Hepatocyte (in vitro differentiated cells): ENCODE data around the gene ZDHHC12. TPM values are rescaled to one million over a fixed set of nuclear protein-coding genes. Genes with fewer than 3 reads are reported as not detected.
A peak's percentile ranks its signal among the peaks of the same experiment; 100 is the strongest.

ENCODE experiments used
- DNase-seq: peaks from one replicate; pipeline ENCODE4 v3.0.0-alpha.2; 2016; ENCODE audit warnings: low spot score
- H2AFZ ChIP-seq: fragments of 200-600 bp; sonication (generic); 2 replicates; pipeline ENCODE4 v1.6.0; 2016; ENCODE audit warnings: antibody characterized with exemption, mild to moderate bottlenecking
- H3K27ac ChIP-seq: fragments of 200-600 bp; sonication (generic); 2 replicates; pipeline ENCODE4 v1.5.1; 2016; ENCODE audit warnings: mild to moderate bottlenecking
- H3K27me3 ChIP-seq: fragments of 200-600 bp; sonication (generic); 2 replicates; pipeline ENCODE4 v1.6.1; 2016
- H3K36me3 ChIP-seq: fragments of 200-600 bp; sonication (generic); replicated peaks from 2 replicates; pipeline ENCODE4 v1.5.1; 2016; ENCODE audit warnings: low read depth; ENCODE audit not compliant: insufficient read depth
- H3K4me1 ChIP-seq: fragments of 200-600 bp; sonication (generic); 2 replicates; pipeline ENCODE4 v1.5.1; 2016; ENCODE audit warnings: mild to moderate bottlenecking, moderate library complexity; ENCODE audit not compliant: insufficient read depth
- H3K4me2 ChIP-seq: fragments of 200-600 bp; sonication (generic); 2 replicates; pipeline ENCODE4 v1.6.0; 2016
- H3K4me3 ChIP-seq: fragments of 200-600 bp; sonication (generic); 2 replicates; pipeline ENCODE4 v1.5.1; 2016; ENCODE audit warnings: mild to moderate bottlenecking
- H3K79me2 ChIP-seq: fragments of 200-600 bp; sonication (generic); 2 replicates; pipeline ENCODE4 v1.6.0; 2017; ENCODE audit warnings: mild to moderate bottlenecking
- H3K9me2 ChIP-seq: fragments of 200-600 bp; sonication (generic); replicated peaks from 2 replicates; pipeline ENCODE4 v1.6.0; 2017; ENCODE audit warnings: mild to moderate bottlenecking; ENCODE audit not compliant: insufficient read depth
- H3K9me3 ChIP-seq: fragments of 200-600 bp; sonication (generic); 2 replicates; pipeline ENCODE4 v1.5.1; 2016; ENCODE audit warnings: low read depth, mild to moderate bottlenecking
- H4K20me1 ChIP-seq: fragments of 200-600 bp; sonication (generic); 2 replicates; pipeline ENCODE4 v1.6.0; 2016; ENCODE audit warnings: mild to moderate bottlenecking; ENCODE audit not compliant: insufficient read depth, poor library complexity, severe bottlenecking
- EZH2 ChIP-seq: fragments of 200-600 bp; sonication (generic); IDR thresholded peaks from 2 replicates; pipeline ENCODE4 v1.6.1; 2016; ENCODE audit warnings: antibody characterized with exemption, mild to moderate bottlenecking, borderline replicate concordance
- EZH2phosphoT487 ChIP-seq: fragments of 200-600 bp; sonication (generic); IDR thresholded peaks from one replicate; pipeline ENCODE4 v1.6.1; 2018; ENCODE audit warnings: antibody characterized with exemption, mild to moderate bottlenecking, low read depth, moderate library complexity; ENCODE audit not compliant: unreplicated experiment, severe bottlenecking
- WGBS: methylation state at CpG from one replicate; pipeline ENCODE4 v1.1.6; 2016; ENCODE audit warnings: low lambda C conversion rate; ENCODE audit errors: missing lambda C conversion rate; 5-methylcytosine and 5-hydroxymethylcytosine counted together
- polyA plus RNA-seq: library from polyadenylated mRNA; unstranded; fragments of >200 nt; fragmentation: Nextera tagmentation; extraction: Ambion mirVana; gene quantifications from 2 replicates; pipeline ENCODE4 v1.2.1, GENCODE V29; 2016
- total RNA-seq: library from RNA; depleted of rRNA; stranded (reverse); fragments of >200 nt; gene quantifications from 2 replicates; pipeline ENCODE4 v1.2.3, GENCODE V29; 2014
- TF ChIP-seq, protein P1 (sequence below): fragments of 200-600 bp; sonication (generic); IDR thresholded peaks from 2 replicates; pipeline ENCODE4 v1.5.1; 2016; ENCODE audit warnings: antibody characterized with exemption, mild to moderate bottlenecking; ENCODE audit not compliant: poor library complexity

ZDHHC12 gene
- total and polyA plus RNA-seq, 2 experiments from 2014 or later: 26.2 to 76.3 TPM

DNA sequence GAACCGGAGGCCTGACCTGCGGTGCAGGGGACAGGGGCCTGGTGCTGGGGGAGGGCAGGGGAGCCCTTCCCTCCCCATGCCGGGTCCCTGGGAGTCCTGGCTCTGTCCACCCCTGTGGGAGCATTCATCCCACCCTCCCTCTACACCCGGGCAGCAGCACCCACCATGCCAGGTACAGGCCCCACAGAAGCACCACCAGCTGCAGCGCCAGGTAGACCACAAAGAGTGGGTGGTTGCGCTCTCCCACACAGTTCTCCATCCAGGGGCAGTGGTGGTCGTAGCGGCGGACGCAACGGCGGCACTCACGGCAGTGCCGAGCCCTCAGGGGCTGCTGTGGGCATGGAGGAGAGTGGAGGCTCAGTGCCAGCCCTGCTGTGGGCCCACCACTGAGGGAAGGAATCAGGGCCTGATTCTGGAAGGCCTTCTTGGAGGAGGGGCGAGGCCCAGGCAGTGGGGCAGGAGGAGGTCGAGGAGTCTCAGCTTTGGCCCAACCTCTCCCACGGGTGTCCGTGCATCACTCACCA is 2.4 kb downstream of the ZDHHC12 start:
- H3K36me3 ChIP-seq: no peaks in the 10 kb centered on the region
- WGBS: 94% methylated on average over 18 of the region's 18 CpGs
- H2AFZ ChIP-seq: no peak overlapping the region
- DNase-seq: no peak
- H3K79me2 ChIP-seq: no peaks in the 10 kb centered on the region
- no peaks in the 10 kb centered on the region for H3K9me3 ChIP-seq
- H3K4me1 ChIP-seq: peaks cover 9% of the 10 kb centered on the region
- no peak overlapping the region for H3K4me2 ChIP-seq
- no peak overlapping the region for H3K27ac ChIP-seq
- TF ChIP-seq EZH2phosphoT487: no peak
- TF ChIP-seq, protein P1, sequence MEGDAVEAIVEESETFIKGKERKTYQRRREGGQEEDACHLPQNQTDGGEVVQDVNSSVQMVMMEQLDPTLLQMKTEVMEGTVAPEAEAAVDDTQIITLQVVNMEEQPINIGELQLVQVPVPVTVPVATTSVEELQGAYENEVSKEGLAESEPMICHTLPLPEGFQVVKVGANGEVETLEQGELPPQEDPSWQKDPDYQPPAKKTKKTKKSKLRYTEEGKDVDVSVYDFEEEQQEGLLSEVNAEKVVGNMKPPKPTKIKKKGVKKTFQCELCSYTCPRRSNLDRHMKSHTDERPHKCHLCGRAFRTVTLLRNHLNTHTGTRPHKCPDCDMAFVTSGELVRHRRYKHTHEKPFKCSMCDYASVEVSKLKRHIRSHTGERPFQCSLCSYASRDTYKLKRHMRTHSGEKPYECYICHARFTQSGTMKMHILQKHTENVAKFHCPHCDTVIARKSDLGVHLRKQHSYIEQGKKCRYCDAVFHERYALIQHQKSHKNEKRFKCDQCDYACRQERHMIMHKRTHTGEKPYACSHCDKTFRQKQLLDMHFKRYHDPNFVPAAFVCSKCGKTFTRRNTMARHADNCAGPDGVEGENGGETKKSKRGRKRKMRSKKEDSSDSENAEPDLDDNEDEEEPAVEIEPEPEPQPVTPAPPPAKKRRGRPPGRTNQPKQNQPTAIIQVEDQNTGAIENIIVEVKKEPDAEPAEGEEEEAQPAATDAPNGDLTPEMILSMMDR: no peak
- no peak for TF ChIP-seq EZH2
- H3K9me2 ChIP-seq: no peaks in the 10 kb centered on the region
- no peaks in the 10 kb centered on the region for H4K20me1 ChIP-seq
- no peaks in the 10 kb centered on the region for H3K27me3 ChIP-seq
- H3K4me3 ChIP-seq: no peak overlapping the region

DNA sequence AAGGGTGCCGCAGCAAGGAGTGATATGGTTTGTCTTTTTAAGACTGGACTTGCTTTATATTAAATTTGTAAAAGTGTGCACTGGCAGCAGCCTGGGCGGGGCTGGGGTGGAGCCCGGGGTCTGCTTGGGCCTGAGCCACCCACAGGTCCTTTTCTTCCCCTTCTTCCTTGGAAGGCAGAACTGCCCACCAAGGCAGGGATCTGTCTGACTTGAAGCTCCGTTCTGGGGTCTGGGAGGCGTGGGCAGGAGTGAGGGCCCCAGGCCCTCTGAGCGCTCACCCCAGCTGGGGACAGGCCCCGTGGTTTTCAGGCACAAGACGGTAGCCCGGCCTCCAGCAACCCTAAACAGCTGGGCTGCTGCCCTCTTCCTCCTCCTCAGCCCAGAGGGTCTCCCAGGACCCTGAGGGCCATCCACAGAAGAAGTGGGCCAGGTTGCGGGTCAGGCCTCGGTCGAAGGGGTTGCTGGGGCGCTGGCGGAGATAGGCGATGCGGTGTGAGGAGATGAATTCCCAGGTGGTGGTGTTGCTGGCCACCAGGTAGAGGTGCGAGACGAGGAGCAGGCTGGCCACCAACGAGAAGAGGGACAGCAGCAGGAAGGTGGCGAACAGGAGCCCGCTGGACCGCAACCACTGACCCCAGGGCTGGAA is 3.0 kb downstream of the ZDHHC12 start:
- DNase-seq: no peak
- no peak for TF ChIP-seq EZH2
- TF ChIP-seq, protein P1: no peak
- TF ChIP-seq EZH2phosphoT487: no peak
- no peak overlapping the region for H3K4me2 ChIP-seq
- H3K9me2 ChIP-seq: no peaks in the 10 kb centered on the region
- no peaks in the 10 kb centered on the region for H3K79me2 ChIP-seq
- no peaks in the 10 kb centered on the region for H4K20me1 ChIP-seq
- H2AFZ ChIP-seq: no peak overlapping the region
- H3K4me3 ChIP-seq: no peak overlapping the region
- H3K9me3 ChIP-seq: no peaks in the 10 kb centered on the region
- H3K4me1 ChIP-seq: peaks cover 9% of the 10 kb centered on the region
- H3K27me3 ChIP-seq: no peaks in the 10 kb centered on the region
- no peak overlapping the region for H3K27ac ChIP-seq
- WGBS: 95% methylated on average over 22 of the region's 22 CpGs
- H3K36me3 ChIP-seq: no peaks in the 10 kb centered on the region

DNA sequence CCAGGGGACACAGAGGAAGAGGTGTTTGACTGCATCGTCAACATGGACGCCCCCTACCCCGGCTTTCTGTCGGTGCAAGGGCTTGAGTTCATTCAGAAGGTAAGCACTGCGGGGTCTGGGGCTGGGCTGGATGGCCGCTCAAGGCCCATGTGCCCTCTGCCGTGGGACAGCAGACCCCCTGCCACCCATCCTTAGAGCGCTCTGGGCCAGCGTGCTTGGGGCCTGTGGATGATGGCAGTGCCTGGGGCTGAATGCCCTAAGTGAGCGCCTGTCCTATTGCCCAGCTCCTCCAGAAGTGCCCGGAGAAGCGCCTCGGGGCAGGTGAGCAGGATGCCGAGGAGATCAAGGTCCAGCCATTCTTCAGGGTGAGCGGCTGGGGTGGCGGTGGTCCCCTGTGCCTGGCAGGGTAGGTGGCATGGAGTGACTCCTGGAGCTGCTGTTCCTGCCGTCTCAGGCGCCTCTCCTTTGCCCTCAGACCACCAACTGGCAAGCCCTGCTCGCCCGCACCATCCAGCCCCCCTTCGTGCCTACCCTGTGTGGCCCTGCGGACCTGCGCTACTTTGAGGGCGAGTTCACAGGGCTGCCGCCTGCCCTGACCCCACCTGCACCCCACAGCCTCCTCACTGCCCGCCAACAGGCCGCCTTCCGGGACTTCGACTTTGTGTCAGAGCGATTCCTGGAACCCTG is 3.9 kb downstream of the ZDHHC12 start:
- TF ChIP-seq EZH2phosphoT487 (no peak), EZH2 (no peak)
- Histone ChIP-seq H3K79me2 (no peaks in the 10 kb centered on the region), H3K27me3 (no peaks in the 10 kb centered on the region), H3K9me3 (no peaks in the 10 kb centered on the region), H4K20me1 (no peaks in the 10 kb centered on the region), H3K36me3 (no peaks in the 10 kb centered on the region), H3K4me3 (no peak overlapping the region), H2AFZ (no peak overlapping the region), H3K4me2 (no peak overlapping the region), H3K4me1 (peaks cover 9% of the 10 kb centered on the region), H3K9me2 (no peaks in the 10 kb centered on the region), H3K27ac (no peak overlapping the region)
- 94% methylated on average over 30 of the region's 30 CpGs for WGBS
- DNase-seq: no peak

DNA sequence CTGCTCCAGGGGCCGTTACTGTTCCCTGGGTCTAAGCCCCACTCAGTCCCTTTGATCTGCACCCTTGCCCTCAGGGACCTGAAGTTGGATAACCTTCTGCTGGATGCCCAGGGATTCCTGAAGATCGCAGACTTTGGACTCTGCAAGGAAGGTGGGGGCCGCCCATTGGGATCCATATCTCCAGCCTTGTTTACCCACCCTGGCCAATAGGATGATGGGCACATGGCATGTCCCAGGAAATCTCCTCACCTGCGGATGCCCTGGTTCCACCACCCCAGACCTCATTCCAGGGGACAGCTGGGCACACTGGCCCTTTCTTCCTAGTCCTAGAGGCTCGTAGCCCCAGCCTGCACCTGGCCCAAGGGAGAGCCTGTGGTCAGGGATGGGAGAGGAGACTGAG is 5.5 kb downstream of the ZDHHC12 start:
- Histone ChIP-seq H3K27me3 (no peaks in the 10 kb centered on the region), H4K20me1 (no peaks in the 10 kb centered on the region), H2AFZ (no peak overlapping the region), H3K9me2 (no peaks in the 10 kb centered on the region), H3K4me2 (no peak overlapping the region), H3K4me3 (no peak overlapping the region), H3K9me3 (no peaks in the 10 kb centered on the region), H3K27ac (no peak overlapping the region), H3K4me1 (peaks cover 5% of the 10 kb centered on the region), H3K79me2 (no peaks in the 10 kb centered on the region), H3K36me3 (no peaks in the 10 kb centered on the region)
- DNase-seq: peak; percentile 44
- WGBS: 65% methylated on average over 5 of the region's 5 CpGs
- TF ChIP-seq, protein P1: no peak
- TF ChIP-seq EZH2: no peak
- TF ChIP-seq EZH2phosphoT487: no peak
